ENCODE results near the gene MORN1. TPM values are rescaled to one million over a fixed set of nuclear protein-coding genes. Genes with fewer than 3 reads are reported as not detected.

The MORN1 gene
- total RNA-seq, 4 donors from 2014 or later, result 0.59 to 20.0 (median 9.5) TPM

GRCh38 chr1:2417083-2417832 lies 25.9 kb upstream of the MORN1 start:
- DNase-seq, result no peak
- intact Hi-C loops (cut with DNase I; ENCODE audit: low total_unique reads), result loop anchor here (10.0 kb wide), 2 partner anchors 228 to 1008 kb away; no protein-coding TSS in a partner anchor
- no peaks in the 10 kb centered on the region for H3K9me3 ChIP-seq
- no peaks in the 10 kb centered on the region for H3K36me3 ChIP-seq
- peaks cover 0 to 16% of the 10 kb centered on the region in 2 donors for H3K4me1 ChIP-seq
- H3K4me3 ChIP-seq, result no peak overlapping the region
- H3K27ac ChIP-seq, result no peak overlapping the region
- peaks cover 0 to 21% of the 10 kb centered on the region in 2 donors for H3K27me3 ChIP-seq
- no peak for TF ChIP-seq CTCF (IDR thresholded peaks at IDR 0.05)
- TF ChIP-seq POLR2A (IDR thresholded peaks at IDR 0.05), result no peak

GRCh38 chr1:2416403-2416802 lies 25.0 kb upstream of the MORN1 start:
- H3K4me1 ChIP-seq, result peaks cover 0 to 21% of the 10 kb centered on the region in 2 donors
- TF ChIP-seq POLR2A (IDR thresholded peaks at IDR 0.05) (no peak), CTCF (IDR thresholded peaks at IDR 0.05) (no peak)
- peaks cover 0 to 21% of the 10 kb centered on the region in 2 donors for H3K27me3 ChIP-seq
- intact Hi-C loops (cut with DNase I; ENCODE audit: low total_unique reads), result loop anchor here (10.0 kb wide), 2 partner anchors 228 to 1008 kb away; no protein-coding TSS in a partner anchor
- no peaks in the 10 kb centered on the region for H3K36me3 ChIP-seq
- no peak overlapping the region for H3K4me3 ChIP-seq
- DNase-seq, result no peak
- H3K27ac ChIP-seq, result no peak overlapping the region
- no peaks in the 10 kb centered on the region for H3K9me3 ChIP-seq

- no peak for DNase-seq
- TF ChIP-seq CTCF (IDR thresholded peaks at IDR 0.05) (no peak), POLR2A (IDR thresholded peaks at IDR 0.05) (no peak)
- H3K9me3 ChIP-seq, result no peaks in the 10 kb centered on the region
- H3K36me3 ChIP-seq, result no peaks in the 10 kb centered on the region
- peaks cover 0 to 21% of the 10 kb centered on the region in 2 donors for H3K4me1 ChIP-seq
- intact Hi-C loops (cut with DNase I; ENCODE audit: low total_unique reads), result loop anchor here (10.0 kb wide), 2 partner anchors 229 to 1009 kb away; no protein-coding TSS in a partner anchor
- peaks cover 0 to 21% of the 10 kb centered on the region in 2 donors for H3K27me3 ChIP-seq
- H3K4me3 ChIP-seq, result no peak overlapping the region
- no peak overlapping the region for H3K27ac ChIP-seq
These were observed 24.5 kb upstream of the MORN1 start for GRCh38 chr1:2415801-2416208.

- H3K9me3 ChIP-seq, result no peaks in the 10 kb centered on the region
- intact Hi-C loops (cut with DNase I; ENCODE audit: low total_unique reads), result loop anchor here (10.0 kb wide), 2 partner anchors 229 to 1009 kb away; no protein-coding TSS in a partner anchor
- H3K4me1 ChIP-seq, result peaks cover 0 to 21% of the 10 kb centered on the region in 2 donors
- H3K36me3 ChIP-seq, result no peaks in the 10 kb centered on the region
- no peak overlapping the region for H3K27ac ChIP-seq
- peaks cover 0 to 21% of the 10 kb centered on the region in 2 donors for H3K27me3 ChIP-seq
- no peak for DNase-seq
- TF ChIP-seq CTCF (IDR thresholded peaks at IDR 0.05), result no peak
- no peak for TF ChIP-seq POLR2A (IDR thresholded peaks at IDR 0.05)
- H3K4me3 ChIP-seq, result no peak overlapping the region
These were observed 24.0 kb upstream of the MORN1 start for GRCh38 chr1:2415337-2415736.

DNA sequence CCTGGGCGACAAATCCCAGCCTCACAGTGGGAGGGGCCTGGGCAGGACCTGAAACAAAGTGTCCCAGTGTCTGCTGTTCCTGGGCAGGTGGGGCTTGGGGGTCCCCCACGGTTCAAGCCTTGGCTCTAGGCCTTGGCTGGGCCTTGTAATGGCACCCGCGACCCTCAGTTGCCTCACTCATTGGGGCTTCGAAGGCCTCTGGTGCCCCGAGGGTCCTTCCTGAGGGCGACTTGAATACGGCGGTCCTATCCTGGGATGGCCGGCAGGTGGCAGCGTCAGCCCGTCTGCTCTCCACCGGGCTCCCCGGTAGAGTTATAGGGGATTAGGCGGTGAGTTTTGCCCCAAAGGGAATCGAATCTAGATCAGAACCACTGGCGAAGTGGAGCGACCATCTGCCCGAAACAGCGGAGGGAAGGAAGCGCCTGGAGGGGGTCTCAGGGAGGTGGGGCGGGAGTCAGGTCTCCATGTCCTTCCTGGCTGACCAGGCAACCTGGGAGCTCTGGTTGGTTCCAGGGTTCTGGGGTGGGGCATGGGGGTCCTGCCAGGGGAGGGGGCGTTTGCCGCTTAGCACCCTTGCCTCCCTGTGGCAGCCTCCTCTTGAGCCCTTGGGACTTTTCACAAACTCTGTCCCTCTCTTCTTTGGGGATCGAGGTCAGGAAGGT lies 23.1 kb upstream of the MORN1 start:
- Histone ChIP-seq H3K27me3 (peaks cover 0 to 20% of the 10 kb centered on the region in 2 donors), H3K9me3 (no peaks in the 10 kb centered on the region), H3K36me3 (no peaks in the 10 kb centered on the region), H3K4me1 (peaks cover 0 to 21% of the 10 kb centered on the region in 2 donors), H3K27ac (peak overlapping the region in 1 of 2 donors; percentile 84), H3K4me3 (no peak overlapping the region)
- TF ChIP-seq POLR2A (IDR thresholded peaks at IDR 0.05) (no peak), CTCF (IDR thresholded peaks at IDR 0.05) (peak; percentile 86 to 94 (median 92))
- peak; percentile 73 to 77 for DNase-seq
- intact Hi-C loops (cut with DNase I; ENCODE audit: low total_unique reads), result loop anchor here (5.0 to 10.0 kb wide), 3 partner anchors 133 to 1010 kb away; no protein-coding TSS in a partner anchor

Measured in uterus (tissue), 4 donors.